ENCODE results near the gene RHBDF1. TPM values are rescaled to one million over a fixed set of nuclear protein-coding genes. Genes with fewer than 3 reads are reported as not detected.

Gene RHBDF1
- total and polyA plus RNA-seq, 12 donors: 18.5 to 89.8 (median 24.7) TPM

GRCh38 chr16:45454-45853, 27.0 kb downstream of the RHBDF1 start:
- no peak for ATAC-seq
- no peak for DNase-seq
- peaks cover 0 to 67% (median 12%) of the 10 kb centered on the region in 9 donors for H3K36me3 ChIP-seq
- no peaks in the 10 kb centered on the region for H3K4me1 ChIP-seq
- H3K27ac ChIP-seq: no peak overlapping the region
- TF ChIP-seq, protein P1, sequence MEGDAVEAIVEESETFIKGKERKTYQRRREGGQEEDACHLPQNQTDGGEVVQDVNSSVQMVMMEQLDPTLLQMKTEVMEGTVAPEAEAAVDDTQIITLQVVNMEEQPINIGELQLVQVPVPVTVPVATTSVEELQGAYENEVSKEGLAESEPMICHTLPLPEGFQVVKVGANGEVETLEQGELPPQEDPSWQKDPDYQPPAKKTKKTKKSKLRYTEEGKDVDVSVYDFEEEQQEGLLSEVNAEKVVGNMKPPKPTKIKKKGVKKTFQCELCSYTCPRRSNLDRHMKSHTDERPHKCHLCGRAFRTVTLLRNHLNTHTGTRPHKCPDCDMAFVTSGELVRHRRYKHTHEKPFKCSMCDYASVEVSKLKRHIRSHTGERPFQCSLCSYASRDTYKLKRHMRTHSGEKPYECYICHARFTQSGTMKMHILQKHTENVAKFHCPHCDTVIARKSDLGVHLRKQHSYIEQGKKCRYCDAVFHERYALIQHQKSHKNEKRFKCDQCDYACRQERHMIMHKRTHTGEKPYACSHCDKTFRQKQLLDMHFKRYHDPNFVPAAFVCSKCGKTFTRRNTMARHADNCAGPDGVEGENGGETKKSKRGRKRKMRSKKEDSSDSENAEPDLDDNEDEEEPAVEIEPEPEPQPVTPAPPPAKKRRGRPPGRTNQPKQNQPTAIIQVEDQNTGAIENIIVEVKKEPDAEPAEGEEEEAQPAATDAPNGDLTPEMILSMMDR (IDR thresholded peaks at IDR 0.05): no peak
- H3K9me3 ChIP-seq: no peaks in the 10 kb centered on the region
- no peak overlapping the region for H3K4me3 ChIP-seq
- no peaks in the 10 kb centered on the region for H3K27me3 ChIP-seq
- 95 to 98% methylated on average over 5 of the region's 5 CpGs for WGBS, 2 donors
- intact Hi-C loops (cut with DNase I): no loop called here

GRCh38 chr16:44655-45054, 27.8 kb downstream of the RHBDF1 start:
- ATAC-seq (no peak), DNase-seq (no peak)
- Histone ChIP-seq H3K36me3 (peaks cover 0 to 61% (median 12%) of the 10 kb centered on the region in 9 donors), H3K27me3 (no peaks in the 10 kb centered on the region), H3K27ac (no peak overlapping the region), H3K4me3 (no peak overlapping the region), H3K9me3 (no peaks in the 10 kb centered on the region), H3K4me1 (no peaks in the 10 kb centered on the region)
- TF ChIP-seq, protein P1 (IDR thresholded peaks at IDR 0.05): no peak
- intact Hi-C loops (cut with DNase I): no loop called here
- 92 to 97% methylated on average over 8 of the region's 8 CpGs for WGBS, 2 donors

DNA sequence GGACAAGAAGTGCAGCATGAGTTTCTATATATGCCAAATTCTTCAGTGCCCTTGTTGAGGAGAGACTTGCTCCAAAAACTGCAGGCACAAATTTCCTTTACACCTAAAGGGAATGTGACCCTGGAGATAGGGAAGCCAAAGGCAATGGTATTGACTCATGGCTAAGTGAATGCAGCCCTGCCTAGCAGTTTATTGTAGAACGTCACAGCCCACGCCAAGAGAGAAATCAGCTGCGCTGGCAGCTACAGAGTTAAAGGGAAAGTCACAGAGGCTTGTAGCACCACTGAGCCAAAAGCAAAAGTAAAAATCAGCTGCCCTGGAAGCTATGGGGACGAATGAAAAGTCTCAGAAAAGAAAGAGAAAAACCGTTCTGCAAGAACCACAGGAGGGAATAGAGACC, 29.1 kb downstream of the RHBDF1 start:
- TF ChIP-seq, protein P1 (IDR thresholded peaks at IDR 0.05): no peak
- H3K27me3 ChIP-seq: no peaks in the 10 kb centered on the region
- DNase-seq (no peak), ATAC-seq (no peak)
- no peak overlapping the region for H3K27ac ChIP-seq
- no peaks in the 10 kb centered on the region for H3K9me3 ChIP-seq
- no peak overlapping the region for H3K4me3 ChIP-seq
- peaks cover 0 to 7% (median 0%) of the 10 kb centered on the region in 9 donors for H3K4me1 ChIP-seq
- peaks cover 0 to 49% (median 12%) of the 10 kb centered on the region in 9 donors for H3K36me3 ChIP-seq
- 83 to 87% methylated on average over 5 of the region's 5 CpGs for WGBS, 2 donors
- intact Hi-C loops (cut with DNase I): no loop called here

DNA sequence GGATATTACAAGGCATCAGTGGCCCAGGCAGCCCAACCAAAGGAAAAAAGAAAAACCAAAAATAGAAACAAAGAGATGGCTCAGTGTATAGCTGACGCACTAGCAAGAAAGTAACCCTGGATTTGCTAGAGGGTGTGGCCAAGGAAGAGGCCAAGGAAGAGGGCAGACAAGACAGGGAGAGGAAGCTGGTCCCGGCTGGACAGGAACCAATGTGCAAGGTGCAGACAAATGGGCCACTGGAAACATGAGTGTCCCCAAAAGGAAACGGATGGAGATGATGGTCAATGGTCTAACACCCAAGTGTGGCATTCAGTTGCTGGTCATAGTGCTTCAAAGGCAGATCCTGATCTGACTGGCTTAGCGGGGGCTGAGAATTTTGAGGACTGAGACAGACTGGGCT, 29.7 kb downstream of the RHBDF1 start:
- Histone ChIP-seq H3K4me3 (no peak overlapping the region), H3K36me3 (peaks cover 0 to 46% (median 12%) of the 10 kb centered on the region in 9 donors), H3K27me3 (no peaks in the 10 kb centered on the region), H3K4me1 (peaks cover 0 to 7% (median 0%) of the 10 kb centered on the region in 9 donors), H3K9me3 (no peaks in the 10 kb centered on the region), H3K27ac (no peak overlapping the region)
- no peak for ATAC-seq
- intact Hi-C loops (cut with DNase I): no loop called here
- TF ChIP-seq, protein P1 (IDR thresholded peaks at IDR 0.05): no peak
- 80 to 82% methylated on average over 4 of the region's 4 CpGs for WGBS, 2 donors
- DNase-seq: no peak
